K562 (cell line): ENCODE results near the gene JADE2. TPM values are rescaled to one million over a fixed set of nuclear protein-coding genes. Genes with fewer than 3 reads are reported as not detected.

Experiments
- ATAC-seq: fragments of 200-7000 bp; cut with Tn5 transposase; 3 replicates; pipeline ENCODE4 v1.9.1; 2020; ENCODE audit warnings: moderate library complexity
- BruUV-seq: library from RNA; stranded (reverse); fragments of 400-500 nt; replicated peaks from 2 replicates; lab custom pipeline; 2021; lab: Mats Ljungman, UMichigan
- CTCF ChIA-PET: fragments of 300-600 bp; formaldehyde crosslinking; extraction: SDS; loops from one replicate; lab custom pipeline; 2021; ENCODE audit warnings: low intra/inter-chr PET ratio; lab: Yijun Ruan, JAX
- POLR2A ChIA-PET: fragments of 300-600, 350-650 bp; sonication (Branson Sonifier 250); formaldehyde crosslinking; extraction: SDS; loops from one replicate; lab custom pipeline; 2021; ENCODE audit warnings: antibody characterized with exemption, inconsistent platforms; lab: Yijun Ruan, JAX
- DNase-seq, 4 experiments: peaks; one replicate each; pipeline versions ENCODE4 v3.0.0 to v3.0.0-alpha.2; 2011 to 2018; ENCODE audit warnings: low spot score in 3 of 4, mixed read lengths in 3 of 4; ENCODE audit errors: extremely low read depth in 1 of 4
- FAIRE-seq: peaks from 2 replicates; lab custom pipeline; 2011; peaks lifted over from hg19 to GRCh38; lab: Jason Lieb, UNC
- H2AFZ ChIP-seq: 2 replicates; pipeline ENCODE4 v1.6.0; 2011; ENCODE audit warnings: low read depth, low read length, control low read depth, inconsistent platforms
- H3K27ac ChIP-seq: fragments of 200-600 bp; 3 replicates; pipeline ENCODE4 v1.8.0; 2011; ENCODE audit warnings: low read depth, mild to moderate bottlenecking, control low read depth, inconsistent platforms, low read length, moderate library complexity, mixed read lengths; ENCODE audit errors: extremely low read depth
- H3K27me3 ChIP-seq, 2 experiments: fragments of 300-600 bp in 1 of 2; 2 replicates in 1 of 2; 3 replicates in 1 of 2; pipeline versions ENCODE4 v1.6.0 to v1.8.0; 2011; ENCODE audit warnings: inconsistent platforms in 2 of 2, low read length in 2 of 2, mild to moderate bottlenecking in 1 of 2, mixed read lengths in 1 of 2, moderate library complexity in 1 of 2; ENCODE audit not compliant: control insufficient read depth in 2 of 2, insufficient read depth in 2 of 2
- H3K36me3 ChIP-seq: fragments of 300-600 bp; 3 replicates; pipeline ENCODE4 v1.8.0; 2011; ENCODE audit warnings: mild to moderate bottlenecking, low read length, inconsistent platforms; ENCODE audit not compliant: control insufficient read depth, insufficient read depth
- H3K4me1 ChIP-seq, 2 experiments: fragments of 200-600 bp in 1 of 2; replicated peaks in 1 of 2; 2 replicates in 1 of 2; 3 replicates in 1 of 2; pipeline versions ENCODE4 v1.5.1 to v1.8.0; 2011; ENCODE audit warnings: inconsistent platforms in 2 of 2, low read length in 2 of 2, mild to moderate bottlenecking in 1 of 2, mixed read lengths in 1 of 2, moderate library complexity in 1 of 2; ENCODE audit not compliant: control insufficient read depth in 2 of 2, insufficient read depth in 2 of 2
- H3K4me2 ChIP-seq: 2 replicates; pipeline ENCODE4 v1.6.1; 2011; ENCODE audit warnings: low read length, control low read depth, inconsistent platforms, mixed read lengths; ENCODE audit not compliant: insufficient read depth
- H3K4me3 ChIP-seq: fragments of 200-600 bp; sonication (generic), shearing (Covaris generic); 2 replicates; pipeline ENCODE4 v1.5.1; 2016; ENCODE audit warnings: control low read depth, inconsistent platforms
- H3K79me2 ChIP-seq: fragments of 200-600 bp; 3 replicates; pipeline ENCODE4 v1.8.0; 2011; ENCODE audit warnings: low read length, inconsistent platforms; ENCODE audit not compliant: control insufficient read depth, insufficient read depth
- H3K9ac ChIP-seq, 2 experiments: 2 replicates each; pipeline versions ENCODE4 v1.6.0 to v1.6.1; 2011; ENCODE audit warnings: low read depth in 2 of 2, low read length in 2 of 2, control low read depth in 1 of 2, inconsistent platforms in 1 of 2, mild to moderate bottlenecking in 1 of 2, mixed read lengths in 1 of 2; ENCODE audit not compliant: insufficient read depth in 1 of 2
- H3K9me1 ChIP-seq: one replicate; pipeline ENCODE4 v1.6.0; 2011; ENCODE audit warnings: inconsistent platforms, mild to moderate bottlenecking, low read length, moderate library complexity; ENCODE audit not compliant: control insufficient read depth, insufficient read depth
- H3K9me3 ChIP-seq: replicated peaks from 2 replicates; pipeline ENCODE4 v1.5.1; 2011; ENCODE audit warnings: low read depth, low read length, inconsistent platforms; ENCODE audit not compliant: control insufficient read depth, insufficient read depth
- H4K20me1 ChIP-seq: replicated peaks from 2 replicates; pipeline ENCODE4 v1.6.1; 2011; ENCODE audit warnings: low read length, inconsistent platforms, mixed read lengths; ENCODE audit not compliant: control insufficient read depth, insufficient read depth
- ARID3B ChIP-seq: fragments of 250-450 bp; sonication (Bioruptor Pico); IDR thresholded peaks from 2 replicates; pipeline ENCODE4 v1.4.0; 2020; ENCODE audit warnings: borderline replicate concordance
- EGR1 ChIP-seq: fragments of 450-650 bp; conservative IDR thresholded peaks from 2 replicates; pipeline ENCODE4 v1.6.1; 2017; ENCODE audit warnings: mild to moderate bottlenecking
- MAFG ChIP-seq: fragments of 450-650 bp; conservative IDR thresholded peaks from 2 replicates; pipeline ENCODE4 v1.6.1; 2016; ENCODE audit warnings: missing genetic modification characterization, missing compliant biosample characterization
- POLR2G ChIP-seq: fragments of 200-400 bp; formaldehyde crosslinking; IDR thresholded peaks from 2 replicates; pipeline ENCODE4 v1.6.1; 2017; ENCODE audit warnings: low read depth, mild to moderate bottlenecking, antibody characterized with exemption, low read length, moderate library complexity
- TAF15 ChIP-seq: fragments of 200-400 bp; formaldehyde crosslinking; IDR thresholded peaks from 2 replicates; pipeline ENCODE4 v1.6.1; 2017; ENCODE audit warnings: mild to moderate bottlenecking, low read depth, low read length, moderate library complexity
- ZNF445 ChIP-seq: fragments of 250-450 bp; sonication (Bioruptor Pico); IDR thresholded peaks from 2 replicates; pipeline ENCODE4 v1.4.0; 2020; ENCODE audit warnings: low read depth, mild to moderate bottlenecking, moderate library complexity
- WGBS: fragments of 100-300 bp; shearing (Covaris generic); methylation state at CpG from one replicate; pipeline ENCODE4 v1.1.6; 2016; ENCODE audit warnings: low coverage, mixed read lengths; ENCODE audit not compliant: insufficient coverage; ENCODE audit errors: missing lambda C conversion rate; 5-methylcytosine and 5-hydroxymethylcytosine counted together
- in situ Hi-C: fragments of 300-500 bp; cut with MboI; formaldehyde crosslinking; loops from 4 replicates; pipeline ENCODE4 v1.15.0; 2018; ENCODE audit warnings: inconsistent platforms, mixed read lengths
- intact Hi-C: fragments of 100-400 bp; cut with micrococcal nuclease; formaldehyde crosslinking; loops from 2 replicates; pipeline ENCODE4 v1.14.2; 2022
- polyA plus RNA-seq, 8 experiments: library from polyadenylated mRNA; depleted of rRNA in 4 of 8; stranded (reverse) in 5 of 8; unstranded in 3 of 8; fragments of >200 nt; fragmentation: Nextera tagmentation in 2 of 8; fragmentation: Illumina TruSeq in 1 of 8; extraction: Ambion mirVana in 2 of 8; extraction: Trizol in 1 of 8; gene quantifications; 2 replicates each; pipeline versions ENCODE4 v1.2.1 to v1.2.3, GENCODE V29; 2011 to 2014; ENCODE audit warnings: inconsistent platforms in 1 of 8, missing spikeins in 1 of 8
- total RNA-seq, 7 experiments: library from RNA; depleted of rRNA in 6 of 7; stranded (reverse); fragments of >200 nt in 6 of 7; fragmentation: Illumina TruSeq in 2 of 7; extraction: Trizol in 2 of 7; gene quantifications; 2 replicates each; pipeline versions ENCODE4 v1.2.1 to v1.2.3, GENCODE V29; 2011 to 2021; ENCODE audit warnings: low replicate concordance in 1 of 7

JADE2 gene
- total and polyA plus RNA-seq, 9 of the 15 experiments (the other 6 are each of a cell fraction or from before 2014, with no cell fraction given) = 0.50 to 23.3 (median 9.1) TPM

- DNase-seq (no peak), FAIRE-seq (no peak)
- no peaks in the 10 kb centered on the region for H3K9me3 ChIP-seq
- H3K4me1 ChIP-seq = peaks cover 11 to 27% of the 10 kb centered on the region in 2 experiments
- no peaks in the 10 kb centered on the region for H3K79me2 ChIP-seq
- H2AFZ ChIP-seq = no peak overlapping the region
- H3K9ac ChIP-seq = no peak overlapping the region
- WGBS = 76% methylated on average over 17 of the region's 17 CpGs
- in situ Hi-C loops = no loop called here
- H3K27me3 ChIP-seq = no peaks in the 10 kb centered on the region
- TF ChIP-seq POLR2G = no peak
- TF ChIP-seq ZNF445 (CRISPR knock-in tag) = no peak
- TF ChIP-seq, all 486 proteins: peak for 0
- intact Hi-C loops = no loop called here
- no peak for ATAC-seq
- Histone ChIP-seq H3K36me3 (no peaks in the 10 kb centered on the region), H3K4me2 (no peak overlapping the region), H3K9me1 (no peaks in the 10 kb centered on the region), H3K4me3 (no peak overlapping the region), H3K27ac (no peak overlapping the region), H4K20me1 (no peaks in the 10 kb centered on the region)
- CTCF ChIA-PET = no interaction called here
- POLR2A ChIA-PET = interaction anchor here (0.6 to 2.3 kb wide), 5 partner anchors 10 to 35 kb away, joined by 4 to 6 read pairs (median 5); no protein-coding TSS in a partner anchor
- BruUV-seq = no TSS peak
Measured at GRCh38 chr5:134500699-134501430, 24.6 kb upstream of the JADE2 start.

GRCh38 chr5:134502259-134502658 lies 23.2 kb upstream of the JADE2 start:
- no peak for FAIRE-seq
- POLR2A ChIA-PET = interaction anchor here (0.6 to 2.3 kb wide), 4 partner anchors 9 to 36 kb away, joined by 4 to 6 read pairs (median 5); no protein-coding TSS in a partner anchor
- in situ Hi-C loops = no loop called here

More at GRCh38 chr5:134502259-134502658, 23.2 kb upstream of the JADE2 start:
- 40% methylated on average over 2 of the region's 2 CpGs for WGBS
- peak overlapping the region; percentile 54; the same call in 1 of the 2 replicates for H2AFZ ChIP-seq
- H3K4me2 ChIP-seq = no peak overlapping the region
- no peak overlapping the region for H3K9ac ChIP-seq
- H3K9me1 ChIP-seq = no peaks in the 10 kb centered on the region
- intact Hi-C loops = no loop called here
- no peak overlapping the region for H3K27ac ChIP-seq
- ATAC-seq (no peak), DNase-seq (no peak)
- H3K79me2 ChIP-seq = no peaks in the 10 kb centered on the region
- BruUV-seq = no TSS peak
- no peak overlapping the region for H3K4me3 ChIP-seq
- no peaks in the 10 kb centered on the region for H3K27me3 ChIP-seq
- peaks cover 22 to 37% of the 10 kb centered on the region in 2 experiments for H3K4me1 ChIP-seq
- no peaks in the 10 kb centered on the region for H3K9me3 ChIP-seq
- no peaks in the 10 kb centered on the region for H4K20me1 ChIP-seq
- CTCF ChIA-PET = no interaction called here
- no peaks in the 10 kb centered on the region for H3K36me3 ChIP-seq
- TF ChIP-seq TAF15 = no peak
- TF ChIP-seq ARID3B (CRISPR knock-in tag) = no peak
- peak; percentile 46 for TF ChIP-seq EGR1
- no peak for TF ChIP-seq MAFG (tag)
